T-helper 9 cell (primary cell): ENCODE data around the gene CHRNB1.
A peak's percentile ranks its signal among the peaks of the same experiment; 100 is the strongest.

Experiments used
- DNase-seq: peaks from one replicate; pipeline ENCODE4 v3.0.0-alpha.2; 2020
- total RNA-seq, 2 donors: gene quantifications; one replicate each; lab custom pipeline; 2026; lab: John Stamatoyannopoulos, UW

Gene CHRNB1, protein sequence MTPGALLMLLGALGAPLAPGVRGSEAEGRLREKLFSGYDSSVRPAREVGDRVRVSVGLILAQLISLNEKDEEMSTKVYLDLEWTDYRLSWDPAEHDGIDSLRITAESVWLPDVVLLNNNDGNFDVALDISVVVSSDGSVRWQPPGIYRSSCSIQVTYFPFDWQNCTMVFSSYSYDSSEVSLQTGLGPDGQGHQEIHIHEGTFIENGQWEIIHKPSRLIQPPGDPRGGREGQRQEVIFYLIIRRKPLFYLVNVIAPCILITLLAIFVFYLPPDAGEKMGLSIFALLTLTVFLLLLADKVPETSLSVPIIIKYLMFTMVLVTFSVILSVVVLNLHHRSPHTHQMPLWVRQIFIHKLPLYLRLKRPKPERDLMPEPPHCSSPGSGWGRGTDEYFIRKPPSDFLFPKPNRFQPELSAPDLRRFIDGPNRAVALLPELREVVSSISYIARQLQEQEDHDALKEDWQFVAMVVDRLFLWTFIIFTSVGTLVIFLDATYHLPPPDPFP
- 3.9 to 12.9 reads per million in 2 donors for total RNA-seq

DNA sequence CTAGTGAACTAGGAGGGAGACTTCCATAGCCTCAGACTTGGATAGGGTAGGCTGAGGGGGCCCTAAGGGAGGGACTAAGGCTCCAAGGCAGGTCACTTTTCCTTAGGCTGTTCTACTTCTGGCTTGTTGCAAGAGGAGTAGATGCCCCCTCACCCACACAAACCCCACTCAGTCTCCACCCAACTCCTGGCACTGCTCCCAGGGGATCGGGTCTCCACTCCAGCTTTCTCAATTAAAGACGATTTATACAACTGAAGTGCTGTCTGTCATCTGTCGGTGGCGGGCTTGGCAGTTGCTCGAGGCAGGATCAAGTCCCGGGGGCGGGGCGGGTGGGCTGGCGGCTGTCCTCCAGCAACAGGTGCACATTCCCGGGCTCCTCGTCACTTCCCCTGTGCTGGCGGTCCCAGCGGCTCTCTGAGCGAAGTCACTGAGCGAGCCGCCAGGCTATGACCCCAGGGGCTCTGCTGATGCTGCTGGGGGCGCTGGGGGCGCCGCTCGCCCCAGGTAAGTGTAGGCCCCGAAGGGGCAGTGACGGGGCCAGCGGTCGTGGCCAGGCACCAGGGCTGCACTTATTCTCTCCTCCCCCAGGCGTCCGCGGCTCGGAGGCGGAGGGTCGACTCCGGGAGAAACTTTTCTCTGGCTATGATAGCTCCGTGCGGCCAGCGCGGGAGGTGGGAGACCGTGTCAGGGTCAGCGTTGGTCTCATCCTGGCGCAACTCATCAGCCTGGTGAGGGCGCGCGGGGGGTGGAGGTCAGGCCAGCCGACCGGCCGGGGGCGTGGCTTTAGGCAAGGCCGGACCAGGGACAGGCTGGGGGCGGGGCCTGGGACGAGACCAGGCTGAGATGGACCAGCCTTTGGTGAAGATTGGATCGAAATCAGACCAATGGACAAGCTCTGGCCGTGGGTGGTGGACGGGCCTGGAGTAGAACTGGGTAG, at the start of gene CHRNB1:
Gene CHRNB1 (plus strand): TSS at position 380 of the 937 bp plus-strand sequence. CDS start 67 bp downstream, at position 447.
- DNase-seq = no peak

- DNase-seq = no peak
Observed at GRCh38 chr17:7396147-7396546, 48.7 kb upstream of the CHRNB1 start.

DNA sequence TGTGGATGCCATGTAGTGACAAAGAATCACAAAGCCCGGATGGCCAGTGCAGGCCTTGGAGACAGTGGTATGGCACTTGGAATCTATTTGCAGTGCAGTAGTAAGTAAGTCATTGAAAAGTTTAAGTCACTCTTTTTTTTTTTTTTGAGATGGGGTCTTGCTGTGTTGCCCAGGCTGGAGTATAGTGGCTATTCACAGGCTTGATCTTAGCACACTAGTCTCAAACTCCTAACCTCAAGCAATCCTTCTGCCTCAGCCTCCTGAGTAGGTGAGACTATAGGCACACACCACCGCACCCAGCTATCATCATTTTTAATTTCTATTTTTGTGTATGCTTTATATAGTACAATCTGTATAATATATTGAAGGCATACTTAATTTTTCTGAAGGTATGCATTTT, 46.2 kb upstream of the CHRNB1 start:
- no peak for DNase-seq

- DNase-seq = peak; percentile 25
Observed at GRCh38 chr17:7403043-7403726, 41.7 kb upstream of the CHRNB1 start.

DNA sequence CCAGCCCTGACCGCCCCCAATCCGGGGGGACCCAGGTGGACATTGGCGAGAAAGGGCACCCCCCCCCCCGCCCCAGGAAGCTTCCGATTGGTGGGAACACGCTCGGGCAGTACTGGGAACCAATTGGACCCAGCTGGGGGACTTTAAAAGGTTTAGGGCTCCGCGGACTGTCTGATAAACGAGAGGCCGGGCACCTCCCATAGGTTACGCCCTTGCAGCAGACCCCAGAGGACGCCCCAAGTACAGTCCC, 41.2 kb upstream of the CHRNB1 start:
- no peak for DNase-seq

DNA sequence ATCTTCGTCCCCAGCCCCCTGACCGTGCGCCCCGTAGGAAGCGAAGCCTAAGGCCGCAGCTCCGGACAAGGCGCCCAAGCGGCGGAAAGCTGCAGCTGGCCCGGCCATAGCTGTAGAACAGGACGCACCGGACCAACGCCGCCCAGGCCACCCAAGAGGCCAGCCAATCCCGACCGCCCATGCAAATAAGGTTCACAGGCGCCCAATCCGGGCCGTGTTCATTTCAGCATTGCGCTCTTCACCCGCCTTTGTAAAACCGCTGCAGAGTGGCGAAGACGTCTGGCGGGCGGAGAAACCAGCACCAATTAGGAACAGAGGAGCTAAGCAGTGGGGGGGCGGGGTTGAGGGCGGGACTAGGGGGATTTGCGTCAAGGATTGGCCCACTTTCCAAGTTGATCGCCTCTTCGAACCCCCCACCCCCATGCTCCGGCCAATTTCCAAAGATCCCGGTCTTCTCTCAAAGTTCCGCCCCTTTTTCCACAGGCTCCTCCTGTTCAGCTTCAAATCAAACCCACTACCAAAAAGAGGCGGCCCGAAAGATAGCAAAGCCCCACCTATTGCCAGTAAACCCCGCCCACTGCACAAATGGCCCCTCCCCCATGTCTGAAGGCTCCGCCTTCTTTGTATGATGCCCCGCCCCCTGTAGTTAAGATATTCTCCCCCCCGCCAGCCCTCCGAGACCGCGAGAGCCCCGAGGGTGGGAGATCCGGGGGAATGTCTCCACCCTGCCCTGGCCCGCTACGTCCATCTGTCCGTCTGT, 40.7 kb upstream of the CHRNB1 start, which contains the start of gene TMEM256:
Gene TMEM256 (minus strand): TSS at position 121 of the 760 bp plus-strand sequence. CDS start 13 bp downstream, at position 108.
- DNase-seq = peak; percentile 96

GRCh38 chr17:7404737-7405349, 40.0 kb upstream of the CHRNB1 start:
- peak; percentile 70 for DNase-seq

DNA sequence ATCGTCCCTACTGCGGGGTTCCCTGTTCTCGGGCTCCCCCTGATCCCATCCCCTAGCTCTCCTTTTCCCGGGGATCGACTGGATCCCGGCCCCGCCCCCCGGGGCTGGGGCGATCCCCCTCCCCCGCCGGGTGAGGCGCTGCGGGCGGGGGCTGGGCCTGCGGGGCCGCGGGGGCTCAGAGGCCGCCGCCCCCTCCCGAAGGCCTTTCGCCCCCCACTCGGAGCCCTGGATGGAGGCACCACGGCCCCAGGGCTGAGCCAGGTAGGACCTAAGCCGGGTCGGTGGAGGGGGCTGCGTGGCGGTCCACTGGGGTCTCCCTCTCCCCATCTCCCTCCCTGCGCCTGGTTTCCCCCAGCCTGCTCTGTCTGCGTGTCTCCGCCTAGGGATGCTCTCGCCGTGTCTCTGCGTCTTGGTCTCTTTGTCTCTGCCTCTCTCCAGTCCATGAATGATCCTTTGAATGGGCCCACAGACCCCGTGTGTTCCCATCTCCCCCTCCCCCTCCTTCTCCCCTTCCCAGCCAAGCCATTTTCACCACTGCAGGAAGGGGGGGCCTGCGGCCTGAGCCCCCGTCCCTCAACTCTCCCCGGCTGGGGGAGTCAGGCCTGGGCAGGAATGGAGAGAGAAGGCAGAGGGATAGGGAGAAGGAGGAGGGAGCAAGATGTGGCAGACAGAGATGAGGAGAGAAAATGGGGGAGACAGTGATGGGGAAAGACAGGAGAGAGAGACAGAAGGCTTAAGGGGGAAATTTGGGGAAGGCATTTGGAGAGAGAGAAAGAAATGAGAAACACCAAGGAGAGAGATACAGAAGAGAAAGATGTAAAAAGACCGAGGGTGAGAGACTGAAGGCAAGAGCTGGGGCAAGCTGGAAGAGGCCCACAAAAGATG, 39.3 kb upstream of the CHRNB1 start:
- no peak for DNase-seq

- DNase-seq = no peak
Observed at GRCh38 chr17:7406235-7406825, 38.5 kb upstream of the CHRNB1 start.

- DNase-seq = no peak
Observed at GRCh38 chr17:7407082-7407481, 37.8 kb upstream of the CHRNB1 start.

DNA sequence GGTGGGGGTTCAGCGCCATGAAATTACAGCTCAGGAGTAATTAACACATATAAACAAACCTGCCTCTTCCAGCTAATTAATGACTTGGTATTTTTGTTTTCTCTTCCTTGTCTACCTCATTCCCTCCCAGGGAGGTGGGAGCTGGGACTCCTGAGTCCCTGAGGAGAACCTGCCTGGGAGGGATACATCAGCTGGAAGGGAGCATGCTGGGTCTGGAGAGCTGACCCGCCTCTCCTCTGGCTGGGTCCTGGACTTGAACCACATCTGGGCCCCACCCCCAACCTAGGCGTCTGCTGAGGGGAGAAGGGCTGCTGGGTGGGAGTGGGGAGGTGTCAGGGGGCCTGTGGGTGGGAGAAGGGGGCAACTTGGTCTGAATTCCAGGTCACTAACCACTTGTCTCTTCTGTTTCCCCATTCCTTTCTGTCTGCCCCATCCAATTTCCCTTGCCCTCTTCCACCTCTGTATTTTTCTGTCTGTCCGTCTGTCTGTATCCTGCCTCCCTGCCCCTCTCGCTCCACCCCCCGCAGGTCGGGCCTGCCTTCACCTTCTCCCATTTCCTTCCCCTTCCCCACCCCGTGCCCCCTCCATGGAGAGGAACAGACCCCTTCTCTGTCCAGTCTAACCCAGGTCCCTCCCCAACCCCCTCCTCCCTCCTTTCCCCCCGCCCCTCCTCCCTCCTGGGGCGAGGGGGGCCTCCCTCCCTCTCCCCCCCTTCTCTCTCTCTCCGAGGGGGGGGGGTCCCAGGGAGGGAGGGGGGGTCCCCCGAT, 37.2 kb upstream of the CHRNB1 start, which contains the start of gene NLGN2:
Gene NLGN2 (plus strand): TSS at position 361 of the 767 bp plus-strand sequence. CDS start 411 bp downstream, outside the sequence.
- DNase-seq = no peak

DNA sequence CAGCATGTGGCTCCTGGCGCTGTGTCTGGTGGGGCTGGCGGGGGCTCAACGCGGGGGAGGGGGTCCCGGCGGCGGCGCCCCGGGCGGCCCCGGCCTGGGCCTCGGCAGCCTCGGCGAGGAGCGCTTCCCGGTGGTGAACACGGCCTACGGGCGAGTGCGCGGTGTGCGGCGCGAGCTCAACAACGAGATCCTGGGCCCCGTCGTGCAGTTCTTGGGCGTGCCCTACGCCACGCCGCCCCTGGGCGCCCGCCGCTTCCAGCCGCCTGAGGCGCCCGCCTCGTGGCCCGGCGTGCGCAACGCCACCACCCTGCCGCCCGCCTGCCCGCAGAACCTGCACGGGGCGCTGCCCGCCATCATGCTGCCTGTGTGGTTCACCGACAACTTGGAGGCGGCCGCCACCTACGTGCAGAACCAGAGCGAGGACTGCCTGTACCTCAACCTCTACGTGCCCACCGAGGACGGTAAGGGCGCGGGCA, 36.6 kb upstream of the CHRNB1 start:
- DNase-seq = no peak

GRCh38 chr17:7408863-7409262, 36.0 kb upstream of the CHRNB1 start:
- no peak for DNase-seq

DNA sequence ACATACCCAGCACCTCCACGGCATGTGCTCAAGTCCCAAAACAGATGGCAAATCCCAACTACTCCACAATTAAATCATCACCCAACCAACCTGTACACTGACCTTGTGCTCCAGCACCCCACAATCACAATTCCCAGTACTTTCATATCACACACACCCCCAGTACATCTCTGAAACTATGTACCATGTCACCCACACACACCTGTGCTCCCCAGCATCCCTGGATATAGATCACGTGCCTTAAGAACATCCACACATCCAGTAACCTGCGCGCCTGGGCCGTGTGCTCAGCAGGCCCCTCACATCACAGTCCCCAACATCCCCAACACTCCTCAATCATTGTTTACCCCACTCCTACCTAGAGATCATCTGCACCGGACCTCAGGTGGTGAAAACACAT, 35.1 kb upstream of the CHRNB1 start:
- no peak for DNase-seq

DNA sequence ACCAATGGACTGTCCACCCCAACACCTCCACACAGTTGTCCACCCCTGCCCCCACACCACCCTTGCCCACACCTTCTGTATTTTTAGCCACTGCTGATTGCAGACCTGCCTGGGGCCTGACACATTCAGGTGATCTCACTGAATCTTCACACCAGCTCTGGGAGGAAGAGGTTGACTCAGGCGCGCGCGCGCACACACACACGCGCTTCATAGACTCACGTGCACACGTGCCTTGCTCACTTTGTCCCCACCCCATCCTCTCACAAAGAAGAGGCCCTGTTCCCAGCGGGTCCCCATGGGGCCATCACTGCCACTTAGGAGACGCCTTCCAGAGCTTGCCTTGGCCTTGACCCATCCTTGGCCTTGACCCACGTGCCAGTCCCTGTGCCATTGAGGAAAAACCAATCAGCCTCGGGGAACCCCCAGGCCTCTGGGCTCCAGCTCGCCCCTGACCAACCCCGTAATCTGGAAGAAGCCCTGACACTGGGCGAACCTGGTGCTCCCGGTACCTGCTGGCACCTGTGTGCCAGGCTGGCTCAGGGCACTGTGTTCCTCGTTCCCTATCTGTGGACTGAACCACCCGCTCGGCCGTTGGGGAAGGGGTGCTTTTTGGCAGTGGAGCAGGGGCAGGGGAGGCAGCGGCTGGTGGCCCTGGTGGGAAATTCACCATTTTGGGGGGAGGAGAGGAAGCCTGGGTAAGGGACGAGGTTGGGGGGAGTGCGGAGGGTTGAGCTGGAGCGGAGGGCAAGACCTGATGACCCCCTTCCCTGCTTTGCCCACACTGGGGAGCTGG, 34.0 kb upstream of the CHRNB1 start:
- DNase-seq = no peak

DNA sequence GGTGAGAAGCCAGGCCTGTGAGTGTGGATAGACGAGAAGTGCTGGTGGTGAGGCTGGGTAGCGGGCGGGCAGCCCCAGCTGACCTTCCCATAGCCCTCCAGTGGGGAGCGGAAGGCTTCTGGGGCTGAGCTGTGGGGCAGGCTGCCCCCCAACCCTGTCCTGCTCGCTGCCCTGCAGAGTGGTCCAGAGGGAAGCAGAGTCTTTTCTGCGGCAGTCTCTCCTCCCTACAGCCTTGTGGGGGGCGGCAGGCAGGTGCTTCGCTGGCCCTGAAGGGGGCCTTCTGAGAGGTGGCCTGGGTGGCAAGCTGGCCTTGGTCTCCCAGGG, 33.5 kb upstream of the CHRNB1 start:
- DNase-seq = no peak

- DNase-seq = no peak
Observed at GRCh38 chr17:7413346-7413985, 31.4 kb upstream of the CHRNB1 start.

- DNase-seq = no peak
Observed at GRCh38 chr17:7414837-7415236, 30.0 kb upstream of the CHRNB1 start.
